OCI-LY7 (cell line): ENCODE results near the gene ADAMTSL2.

Source experiments
- EZH2phosphoT487 ChIP-seq: fragments of 200-600 bp; sonication (generic); IDR thresholded peaks from 2 replicates; pipeline ENCODE4 v1.6.1; 2018; ENCODE audit warnings: low read depth, borderline replicate concordance, mild to moderate bottlenecking, mixed run types, antibody characterized with exemption, low read length, moderate library complexity, mixed read lengths
- TF ChIP-seq, protein P1 (sequence below): fragments of 200-600 bp; sonication (generic); conservative IDR thresholded peaks from 2 replicates; pipeline ENCODE4 v1.5.1; 2014; ENCODE audit warnings: mild to moderate bottlenecking, antibody characterized with exemption, low read length, moderate library complexity, mixed read lengths

DNA sequence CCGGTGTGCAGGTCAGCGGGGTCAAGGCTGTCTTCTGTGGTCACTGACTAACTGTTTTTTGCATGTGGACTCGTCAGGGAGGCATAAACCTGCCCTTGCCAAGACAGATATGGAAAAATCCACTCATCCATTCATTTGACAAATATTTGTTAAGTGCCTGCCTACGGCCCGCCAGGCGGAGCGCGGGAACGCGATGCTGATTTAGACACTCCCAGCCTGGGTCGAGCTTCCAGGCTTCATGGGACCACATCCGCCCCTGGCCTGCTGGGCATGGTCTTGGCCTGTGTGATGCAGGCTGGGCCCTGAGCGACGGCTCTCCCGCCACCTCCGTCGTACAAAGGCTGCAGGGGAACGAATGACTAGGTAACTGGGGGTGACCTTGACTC, 27.9 kb upstream of the ADAMTSL2 start:
- TF ChIP-seq, protein P1, sequence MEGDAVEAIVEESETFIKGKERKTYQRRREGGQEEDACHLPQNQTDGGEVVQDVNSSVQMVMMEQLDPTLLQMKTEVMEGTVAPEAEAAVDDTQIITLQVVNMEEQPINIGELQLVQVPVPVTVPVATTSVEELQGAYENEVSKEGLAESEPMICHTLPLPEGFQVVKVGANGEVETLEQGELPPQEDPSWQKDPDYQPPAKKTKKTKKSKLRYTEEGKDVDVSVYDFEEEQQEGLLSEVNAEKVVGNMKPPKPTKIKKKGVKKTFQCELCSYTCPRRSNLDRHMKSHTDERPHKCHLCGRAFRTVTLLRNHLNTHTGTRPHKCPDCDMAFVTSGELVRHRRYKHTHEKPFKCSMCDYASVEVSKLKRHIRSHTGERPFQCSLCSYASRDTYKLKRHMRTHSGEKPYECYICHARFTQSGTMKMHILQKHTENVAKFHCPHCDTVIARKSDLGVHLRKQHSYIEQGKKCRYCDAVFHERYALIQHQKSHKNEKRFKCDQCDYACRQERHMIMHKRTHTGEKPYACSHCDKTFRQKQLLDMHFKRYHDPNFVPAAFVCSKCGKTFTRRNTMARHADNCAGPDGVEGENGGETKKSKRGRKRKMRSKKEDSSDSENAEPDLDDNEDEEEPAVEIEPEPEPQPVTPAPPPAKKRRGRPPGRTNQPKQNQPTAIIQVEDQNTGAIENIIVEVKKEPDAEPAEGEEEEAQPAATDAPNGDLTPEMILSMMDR: no peak
- TF ChIP-seq EZH2phosphoT487: no peak
